ENCODE data around the gene CGNL1.
A peak's percentile ranks its signal among the peaks of the same experiment; 100 is the strongest.

The CGNL1 gene, protein sequence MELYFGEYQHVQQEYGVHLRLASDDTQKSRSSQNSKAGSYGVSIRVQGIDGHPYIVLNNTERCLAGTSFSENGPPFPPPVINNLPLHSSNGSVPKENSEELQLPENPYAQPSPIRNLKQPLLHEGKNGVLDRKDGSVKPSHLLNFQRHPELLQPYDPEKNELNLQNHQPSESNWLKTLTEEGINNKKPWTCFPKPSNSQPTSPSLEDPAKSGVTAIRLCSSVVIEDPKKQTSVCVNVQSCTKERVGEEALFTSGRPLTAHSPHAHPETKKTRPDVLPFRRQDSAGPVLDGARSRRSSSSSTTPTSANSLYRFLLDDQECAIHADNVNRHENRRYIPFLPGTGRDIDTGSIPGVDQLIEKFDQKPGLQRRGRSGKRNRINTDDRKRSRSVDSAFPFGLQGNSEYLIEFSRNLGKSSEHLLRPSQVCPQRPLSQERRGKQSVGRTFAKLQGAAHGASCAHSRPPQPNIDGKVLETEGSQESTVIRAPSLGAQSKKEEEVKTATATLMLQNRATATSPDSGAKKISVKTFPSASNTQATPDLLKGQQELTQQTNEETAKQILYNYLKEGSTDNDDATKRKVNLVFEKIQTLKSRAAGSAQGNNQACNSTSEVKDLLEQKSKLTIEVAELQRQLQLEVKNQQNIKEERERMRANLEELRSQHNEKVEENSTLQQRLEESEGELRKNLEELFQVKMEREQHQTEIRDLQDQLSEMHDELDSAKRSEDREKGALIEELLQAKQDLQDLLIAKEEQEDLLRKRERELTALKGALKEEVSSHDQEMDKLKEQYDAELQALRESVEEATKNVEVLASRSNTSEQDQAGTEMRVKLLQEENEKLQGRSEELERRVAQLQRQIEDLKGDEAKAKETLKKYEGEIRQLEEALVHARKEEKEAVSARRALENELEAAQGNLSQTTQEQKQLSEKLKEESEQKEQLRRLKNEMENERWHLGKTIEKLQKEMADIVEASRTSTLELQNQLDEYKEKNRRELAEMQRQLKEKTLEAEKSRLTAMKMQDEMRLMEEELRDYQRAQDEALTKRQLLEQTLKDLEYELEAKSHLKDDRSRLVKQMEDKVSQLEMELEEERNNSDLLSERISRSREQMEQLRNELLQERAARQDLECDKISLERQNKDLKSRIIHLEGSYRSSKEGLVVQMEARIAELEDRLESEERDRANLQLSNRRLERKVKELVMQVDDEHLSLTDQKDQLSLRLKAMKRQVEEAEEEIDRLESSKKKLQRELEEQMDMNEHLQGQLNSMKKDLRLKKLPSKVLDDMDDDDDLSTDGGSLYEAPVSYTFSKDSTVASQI

DNA sequence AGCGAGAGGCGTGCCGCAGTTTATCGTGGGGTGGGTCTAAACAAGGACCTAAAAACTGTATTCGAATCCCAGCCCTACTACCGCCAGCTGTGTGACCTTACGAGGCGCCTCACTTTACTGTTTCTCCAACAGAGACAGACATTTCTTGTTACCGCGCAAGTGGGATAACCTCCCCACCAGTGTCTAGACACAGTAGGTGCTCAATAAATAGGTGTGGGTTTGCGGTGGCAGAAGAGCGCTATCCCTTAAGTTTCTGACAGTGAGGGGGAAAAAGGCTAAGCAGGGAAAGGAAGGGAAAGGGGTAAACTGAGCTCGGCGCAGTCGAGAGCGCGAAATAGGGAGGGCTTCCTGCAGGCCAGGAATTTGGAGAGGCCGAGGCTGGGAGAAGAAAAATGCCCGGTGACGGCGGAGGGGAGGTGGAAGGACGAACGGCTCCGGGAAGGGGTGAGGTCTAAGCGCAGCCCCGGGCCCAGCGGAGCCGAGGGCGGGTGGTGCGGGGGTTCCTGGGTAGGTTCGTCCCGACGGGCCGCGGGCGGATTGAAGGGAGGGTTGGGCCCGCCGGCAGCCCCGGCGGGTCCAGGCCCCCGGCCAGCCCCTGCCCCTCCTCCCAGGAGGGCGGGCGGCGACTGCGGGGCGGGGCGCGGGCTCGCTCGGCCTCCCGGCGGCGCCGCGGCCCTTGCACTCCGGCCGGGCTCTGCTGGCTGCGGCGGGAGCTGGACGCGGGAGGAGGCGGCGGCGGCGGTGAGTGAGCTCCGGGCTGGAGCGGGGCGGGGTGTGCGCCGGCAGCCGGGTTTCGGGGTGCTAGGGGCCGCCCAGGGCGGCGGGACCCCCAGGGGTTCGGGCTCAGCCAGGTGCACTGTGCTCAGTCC lies at the start of gene CGNL1:
CGNL1 (plus strand) TSS at position 679 of the 869 bp plus-strand sequence. CDS start 61,495 bp downstream, outside the sequence.
- H3K4me3 ChIP-seq (ENCODE audit: low read length) = peak within 1 kb of the TSS; percentile 51
- H3K27ac ChIP-seq (ENCODE audit: low read depth, low read length) = no peak within 1 kb of the TSS
- H3K4me1 ChIP-seq (ENCODE audit: control insufficient read depth, insufficient read depth, low read length) = no peaks in the 10 kb centered on the region
- no peaks in the 10 kb centered on the region for H3K36me3 ChIP-seq (ENCODE audit: control insufficient read depth, insufficient read depth, low read length)
- H3K9ac ChIP-seq (ENCODE audit: low read length) = no peak within 1 kb of the TSS
- H3K27me3 ChIP-seq (ENCODE audit: control insufficient read depth, insufficient read depth, low read length) = no peaks in the 10 kb centered on the region

DNA sequence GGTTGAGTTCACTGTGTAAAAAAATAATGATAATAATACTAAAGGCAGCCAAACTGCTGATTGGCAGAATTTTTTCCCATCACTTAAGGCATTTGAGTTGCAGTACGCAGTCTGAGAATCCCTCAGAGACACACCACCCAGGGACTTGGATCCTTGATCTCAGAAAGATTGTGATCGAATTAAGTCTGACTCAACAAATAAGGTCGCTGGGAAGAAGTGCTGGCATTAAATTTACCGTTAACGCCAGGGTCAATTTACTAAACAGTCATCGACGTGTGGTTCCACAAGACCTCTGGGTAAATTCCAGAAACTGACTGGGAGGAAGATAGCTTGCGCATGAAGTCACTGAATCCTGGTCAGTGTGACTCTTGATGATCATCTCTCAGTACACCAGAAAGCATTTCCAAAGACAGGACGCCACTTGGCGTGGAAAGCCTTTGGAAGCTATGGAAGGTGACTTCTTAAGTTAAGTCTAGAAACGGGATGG lies 48.3 kb upstream of the CGNL1 start:
- Histone ChIP-seq H3K27me3 (ENCODE audit: control insufficient read depth, insufficient read depth, low read length) (no peaks in the 10 kb centered on the region), H3K27ac (ENCODE audit: low read depth, low read length) (no peak overlapping the region), H3K4me1 (ENCODE audit: control insufficient read depth, insufficient read depth, low read length) (no peaks in the 10 kb centered on the region), H3K4me3 (ENCODE audit: low read length) (no peak overlapping the region), H3K9ac (ENCODE audit: low read length) (no peak overlapping the region), H3K36me3 (ENCODE audit: control insufficient read depth, insufficient read depth, low read length) (no peaks in the 10 kb centered on the region)

- Histone ChIP-seq H3K27ac (ENCODE audit: low read depth, low read length) (no peak overlapping the region), H3K4me1 (ENCODE audit: control insufficient read depth, insufficient read depth, low read length) (no peaks in the 10 kb centered on the region)
These were observed 47.8 kb upstream of the CGNL1 start for GRCh38 chr15:57328479-57328878.

GRCh38 chr15:57328897-57329296 lies 47.4 kb upstream of the CGNL1 start:
- H3K9ac ChIP-seq (ENCODE audit: low read length) = no peak overlapping the region
- no peaks in the 10 kb centered on the region for H3K4me1 ChIP-seq (ENCODE audit: control insufficient read depth, insufficient read depth, low read length)
- no peaks in the 10 kb centered on the region for H3K36me3 ChIP-seq (ENCODE audit: control insufficient read depth, insufficient read depth, low read length)
- no peak overlapping the region for H3K4me3 ChIP-seq (ENCODE audit: low read length)
- H3K27ac ChIP-seq (ENCODE audit: low read depth, low read length) = no peak overlapping the region
- no peaks in the 10 kb centered on the region for H3K27me3 ChIP-seq (ENCODE audit: control insufficient read depth, insufficient read depth, low read length)

More at GRCh38 chr15:57328479-57328878, 47.8 kb upstream of the CGNL1 start:
- Histone ChIP-seq H3K36me3 (ENCODE audit: control insufficient read depth, insufficient read depth, low read length) (no peaks in the 10 kb centered on the region), H3K9ac (ENCODE audit: low read length) (no peak overlapping the region), H3K4me3 (ENCODE audit: low read length) (no peak overlapping the region), H3K27me3 (ENCODE audit: control insufficient read depth, insufficient read depth, low read length) (no peaks in the 10 kb centered on the region)

DNA sequence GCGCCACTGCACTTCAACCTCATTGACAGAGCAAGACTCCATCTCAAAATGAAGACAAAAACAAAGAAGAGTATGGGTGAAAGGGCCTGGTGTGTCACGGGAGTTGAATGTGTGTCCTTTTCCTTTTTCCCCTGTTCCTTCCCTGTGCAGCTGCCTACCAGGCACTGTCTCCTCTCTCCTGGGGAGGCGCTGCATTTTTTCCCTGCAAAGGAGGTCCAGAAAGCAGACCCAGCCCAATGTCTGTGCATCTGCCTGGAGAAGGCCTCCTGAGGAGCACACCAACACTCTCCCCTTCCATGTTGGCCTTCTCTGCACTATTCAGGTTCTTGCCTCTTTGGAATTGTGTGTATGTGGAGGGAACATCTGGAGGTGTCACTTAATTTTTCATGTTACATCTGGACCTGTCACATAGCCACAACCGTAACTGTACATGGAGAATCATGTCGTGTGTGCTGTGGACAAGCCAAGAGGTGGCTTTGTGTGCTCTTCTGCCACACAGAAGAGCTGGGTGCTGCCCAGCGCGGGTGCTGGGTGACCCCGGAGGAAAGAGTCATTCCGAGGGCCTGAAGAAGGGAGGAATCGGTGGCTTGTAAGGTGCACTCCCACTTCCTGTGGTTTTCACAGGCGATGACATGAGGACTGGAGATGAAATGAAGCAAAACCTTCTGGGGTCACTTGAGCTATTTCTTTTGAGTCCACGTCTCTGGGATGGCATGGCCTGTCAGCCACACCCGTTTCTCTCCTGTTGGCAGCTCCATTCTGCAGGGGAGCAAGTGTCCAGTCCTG lies 46.5 kb upstream of the CGNL1 start:
- no peaks in the 10 kb centered on the region for H3K27me3 ChIP-seq (ENCODE audit: control insufficient read depth, insufficient read depth, low read length)
- H3K27ac ChIP-seq (ENCODE audit: low read depth, low read length) = no peak overlapping the region
- H3K4me3 ChIP-seq (ENCODE audit: low read length) = no peak overlapping the region
- no peaks in the 10 kb centered on the region for H3K36me3 ChIP-seq (ENCODE audit: control insufficient read depth, insufficient read depth, low read length)
- no peaks in the 10 kb centered on the region for H3K4me1 ChIP-seq (ENCODE audit: control insufficient read depth, insufficient read depth, low read length)
- H3K9ac ChIP-seq (ENCODE audit: low read length) = no peak overlapping the region

GRCh38 chr15:57330619-57331340 lies 45.5 kb upstream of the CGNL1 start:
- Histone ChIP-seq H3K4me1 (ENCODE audit: control insufficient read depth, insufficient read depth, low read length) (no peaks in the 10 kb centered on the region), H3K36me3 (ENCODE audit: control insufficient read depth, insufficient read depth, low read length) (no peaks in the 10 kb centered on the region), H3K27ac (ENCODE audit: low read depth, low read length) (no peak overlapping the region), H3K4me3 (ENCODE audit: low read length) (no peak overlapping the region), H3K9ac (ENCODE audit: low read length) (no peak overlapping the region), H3K27me3 (ENCODE audit: control insufficient read depth, insufficient read depth, low read length) (no peaks in the 10 kb centered on the region)

DNA sequence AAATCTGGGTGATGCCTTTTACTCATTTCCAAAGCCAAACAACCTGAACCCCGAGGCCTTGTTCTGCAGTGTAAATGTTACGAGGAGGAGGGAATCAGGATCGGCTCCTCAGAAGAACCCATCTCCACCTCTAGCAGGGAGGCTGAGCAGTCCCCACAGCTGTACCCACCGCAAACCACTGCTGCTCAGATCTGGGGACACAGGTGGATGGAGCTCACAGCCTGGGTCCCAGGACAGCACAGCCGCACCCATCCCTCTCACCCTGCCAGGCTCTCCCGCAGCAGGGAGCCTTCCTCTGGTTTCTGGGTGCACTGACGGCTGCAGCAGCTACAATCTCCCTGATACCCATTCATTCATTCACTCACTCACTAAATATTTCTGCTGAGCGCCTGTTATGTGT lies 44.0 kb upstream of the CGNL1 start:
- no peaks in the 10 kb centered on the region for H3K27me3 ChIP-seq (ENCODE audit: control insufficient read depth, insufficient read depth, low read length)

GRCh38 chr15:57333487-57333886 lies 42.8 kb upstream of the CGNL1 start:
- H3K4me1 ChIP-seq (ENCODE audit: control insufficient read depth, insufficient read depth, low read length) = no peaks in the 10 kb centered on the region
- H3K9ac ChIP-seq (ENCODE audit: low read length) = no peak overlapping the region
- no peak overlapping the region for H3K27ac ChIP-seq (ENCODE audit: low read depth, low read length)
- H3K36me3 ChIP-seq (ENCODE audit: control insufficient read depth, insufficient read depth, low read length) = no peaks in the 10 kb centered on the region
- no peak overlapping the region for H3K4me3 ChIP-seq (ENCODE audit: low read length)
- no peaks in the 10 kb centered on the region for H3K27me3 ChIP-seq (ENCODE audit: control insufficient read depth, insufficient read depth, low read length)

More for the DNA sequence above, 44.0 kb upstream of the CGNL1 start:
- Histone ChIP-seq H3K36me3 (ENCODE audit: control insufficient read depth, insufficient read depth, low read length) (no peaks in the 10 kb centered on the region), H3K4me1 (ENCODE audit: control insufficient read depth, insufficient read depth, low read length) (no peaks in the 10 kb centered on the region), H3K27ac (ENCODE audit: low read depth, low read length) (no peak overlapping the region), H3K4me3 (ENCODE audit: low read length) (no peak overlapping the region), H3K9ac (ENCODE audit: low read length) (no peak overlapping the region)

DNA sequence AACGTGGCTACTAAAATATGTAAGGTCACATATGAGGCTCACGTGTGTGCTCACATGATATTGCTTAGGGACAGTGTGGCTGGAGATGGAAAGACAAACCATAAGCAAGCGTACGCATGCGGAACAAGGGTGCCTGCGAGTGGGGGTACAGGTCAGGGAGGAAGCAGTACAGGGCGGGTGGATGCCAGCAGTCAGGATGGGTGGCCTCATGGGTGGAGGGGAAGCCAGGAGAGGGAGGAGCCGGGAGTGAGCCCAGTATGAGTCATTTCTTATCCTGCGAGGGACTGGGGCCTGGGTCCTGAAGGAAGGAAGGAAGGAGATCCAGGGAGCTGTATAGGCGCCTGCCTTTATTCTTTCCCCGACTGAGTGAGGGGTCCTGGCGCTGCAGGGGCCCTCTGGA lies 42.0 kb upstream of the CGNL1 start:
- no peak overlapping the region for H3K9ac ChIP-seq (ENCODE audit: low read length)
- no peak overlapping the region for H3K4me3 ChIP-seq (ENCODE audit: low read length)
- H3K27me3 ChIP-seq (ENCODE audit: control insufficient read depth, insufficient read depth, low read length) = no peaks in the 10 kb centered on the region
- no peaks in the 10 kb centered on the region for H3K36me3 ChIP-seq (ENCODE audit: control insufficient read depth, insufficient read depth, low read length)
- no peak overlapping the region for H3K27ac ChIP-seq (ENCODE audit: low read depth, low read length)
- no peaks in the 10 kb centered on the region for H3K4me1 ChIP-seq (ENCODE audit: control insufficient read depth, insufficient read depth, low read length)

GRCh38 chr15:57335293-57335715 lies 41.0 kb upstream of the CGNL1 start:
- Histone ChIP-seq H3K4me1 (ENCODE audit: control insufficient read depth, insufficient read depth, low read length) (no peaks in the 10 kb centered on the region), H3K4me3 (ENCODE audit: low read length) (no peak overlapping the region), H3K36me3 (ENCODE audit: control insufficient read depth, insufficient read depth, low read length) (no peaks in the 10 kb centered on the region), H3K9ac (ENCODE audit: low read length) (no peak overlapping the region), H3K27ac (ENCODE audit: low read depth, low read length) (no peak overlapping the region), H3K27me3 (ENCODE audit: control insufficient read depth, insufficient read depth, low read length) (no peaks in the 10 kb centered on the region)

Measured in rectal smooth muscle tissue (tissue), 1 donor.